SK-N-SH treated with all-trans-retinoic acid at 6 μM for 48 hours (cell line): Measurements from ENCODE around the gene SRMS.

Experiments used
- PPARA ChIP-seq: fragments of 250-450 bp; sonication (Bioruptor Pico); IDR thresholded peaks from 2 replicates; pipeline ENCODE4 v1.5.0; 2020; ENCODE audit warnings: mild to moderate bottlenecking, borderline replicate concordance
- SNAI2 ChIP-seq: fragments of 250-450 bp; sonication (Bioruptor Pico); IDR thresholded peaks from 2 replicates; pipeline ENCODE4 v1.5.0; 2020; ENCODE audit warnings: mild to moderate bottlenecking, moderate library complexity
- TCF4 ChIP-seq: fragments of 250-450 bp; sonication (Bioruptor Pico); IDR thresholded peaks from 2 replicates; pipeline ENCODE4 v1.8.0; 2021; ENCODE audit warnings: mild to moderate bottlenecking, moderate library complexity, borderline replicate concordance
- TOX ChIP-seq: fragments of 250-450 bp; sonication (Bioruptor Pico); IDR thresholded peaks from 2 replicates; pipeline ENCODE4 v1.8.0; 2021; ENCODE audit warnings: mild to moderate bottlenecking, moderate library complexity, borderline replicate concordance
- ZC3H10 ChIP-seq: fragments of 250-450 bp; sonication (Bioruptor Pico); IDR thresholded peaks from 2 replicates; pipeline ENCODE4 v1.5.1; 2021; ENCODE audit warnings: mild to moderate bottlenecking, moderate library complexity
- ZFP3 ChIP-seq: fragments of 250-450 bp; sonication (Bioruptor Pico); IDR thresholded peaks from 2 replicates; pipeline ENCODE4 v1.5.0; 2020; ENCODE audit warnings: mild to moderate bottlenecking, moderate library complexity
- ZNF70 ChIP-seq: fragments of 450-650 bp; formaldehyde crosslinking; IDR thresholded peaks from 2 replicates; pipeline ENCODE4 v1.5.0; 2020; ENCODE audit warnings: mild to moderate bottlenecking, moderate library complexity
- TF ChIP-seq, protein P1 (sequence below): fragments of 250-450 bp; sonication (Bioruptor Pico); IDR thresholded peaks from 2 replicates; pipeline ENCODE4 v1.5.0; 2020; ENCODE audit warnings: mild to moderate bottlenecking, moderate library complexity
- TF ChIP-seq, protein P2 (sequence below): fragments of 250-450 bp; sonication (Bioruptor Pico); IDR thresholded peaks from 2 replicates; pipeline ENCODE4 v1.8.0; 2021; ENCODE audit warnings: low read depth, mild to moderate bottlenecking, moderate library complexity, borderline replicate concordance
- TF ChIP-seq, protein P3 (sequence below): fragments of 250-450 bp; sonication (Bioruptor Pico); IDR thresholded peaks from 2 replicates; pipeline ENCODE4 v1.8.0; 2020; ENCODE audit warnings: mild to moderate bottlenecking, moderate library complexity, borderline replicate concordance
- TF ChIP-seq, protein P4 (sequence below): fragments of 250-450 bp; sonication (Bioruptor Pico); IDR thresholded peaks from 2 replicates; pipeline ENCODE4 v1.5.1; 2021; ENCODE audit warnings: mild to moderate bottlenecking, moderate library complexity

DNA sequence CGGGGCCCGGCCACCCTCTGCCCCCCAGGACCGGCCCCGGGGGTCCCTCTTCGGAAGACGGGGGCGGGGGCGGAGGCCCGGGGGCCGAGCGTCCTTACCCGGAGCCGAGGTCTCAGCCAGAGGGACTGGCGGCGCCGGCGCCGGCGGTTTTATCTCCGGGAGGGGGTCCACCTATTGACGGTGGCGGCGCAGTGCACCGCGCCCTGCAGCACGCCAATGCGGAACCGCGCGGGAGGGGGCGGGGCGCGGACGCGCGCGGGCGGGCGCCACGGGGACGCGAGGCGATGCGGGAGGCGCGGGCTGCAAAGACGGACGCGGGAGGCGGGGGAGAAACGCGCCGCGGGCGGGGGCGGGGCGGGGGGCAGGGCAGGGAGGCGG lies 48.6 kb downstream of the SRMS start, which contains the start of gene EEF1A2:
- TF ChIP-seq SNAI2 (no peak), ZFP3 (CRISPR knock-in tag) (no peak), PPARA (CRISPR knock-in tag) (no peak), TCF4 (CRISPR knock-in tag) (no peak), TOX (no peak), ZNF70 (no peak), ZC3H10 (CRISPR knock-in tag) (no peak)
- TF ChIP-seq, protein P1, sequence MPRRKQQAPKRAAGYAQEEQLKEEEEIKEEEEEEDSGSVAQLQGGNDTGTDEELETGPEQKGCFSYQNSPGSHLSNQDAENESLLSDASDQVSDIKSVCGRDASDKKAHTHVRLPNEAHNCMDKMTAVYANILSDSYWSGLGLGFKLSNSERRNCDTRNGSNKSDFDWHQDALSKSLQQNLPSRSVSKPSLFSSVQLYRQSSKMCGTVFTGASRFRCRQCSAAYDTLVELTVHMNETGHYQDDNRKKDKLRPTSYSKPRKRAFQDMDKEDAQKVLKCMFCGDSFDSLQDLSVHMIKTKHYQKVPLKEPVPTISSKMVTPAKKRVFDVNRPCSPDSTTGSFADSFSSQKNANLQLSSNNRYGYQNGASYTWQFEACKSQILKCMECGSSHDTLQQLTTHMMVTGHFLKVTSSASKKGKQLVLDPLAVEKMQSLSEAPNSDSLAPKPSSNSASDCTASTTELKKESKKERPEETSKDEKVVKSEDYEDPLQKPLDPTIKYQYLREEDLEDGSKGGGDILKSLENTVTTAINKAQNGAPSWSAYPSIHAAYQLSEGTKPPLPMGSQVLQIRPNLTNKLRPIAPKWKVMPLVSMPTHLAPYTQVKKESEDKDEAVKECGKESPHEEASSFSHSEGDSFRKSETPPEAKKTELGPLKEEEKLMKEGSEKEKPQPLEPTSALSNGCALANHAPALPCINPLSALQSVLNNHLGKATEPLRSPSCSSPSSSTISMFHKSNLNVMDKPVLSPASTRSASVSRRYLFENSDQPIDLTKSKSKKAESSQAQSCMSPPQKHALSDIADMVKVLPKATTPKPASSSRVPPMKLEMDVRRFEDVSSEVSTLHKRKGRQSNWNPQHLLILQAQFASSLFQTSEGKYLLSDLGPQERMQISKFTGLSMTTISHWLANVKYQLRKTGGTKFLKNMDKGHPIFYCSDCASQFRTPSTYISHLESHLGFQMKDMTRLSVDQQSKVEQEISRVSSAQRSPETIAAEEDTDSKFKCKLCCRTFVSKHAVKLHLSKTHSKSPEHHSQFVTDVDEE (CRISPR knock-in tag), result no peak
- TF ChIP-seq, protein P2, sequence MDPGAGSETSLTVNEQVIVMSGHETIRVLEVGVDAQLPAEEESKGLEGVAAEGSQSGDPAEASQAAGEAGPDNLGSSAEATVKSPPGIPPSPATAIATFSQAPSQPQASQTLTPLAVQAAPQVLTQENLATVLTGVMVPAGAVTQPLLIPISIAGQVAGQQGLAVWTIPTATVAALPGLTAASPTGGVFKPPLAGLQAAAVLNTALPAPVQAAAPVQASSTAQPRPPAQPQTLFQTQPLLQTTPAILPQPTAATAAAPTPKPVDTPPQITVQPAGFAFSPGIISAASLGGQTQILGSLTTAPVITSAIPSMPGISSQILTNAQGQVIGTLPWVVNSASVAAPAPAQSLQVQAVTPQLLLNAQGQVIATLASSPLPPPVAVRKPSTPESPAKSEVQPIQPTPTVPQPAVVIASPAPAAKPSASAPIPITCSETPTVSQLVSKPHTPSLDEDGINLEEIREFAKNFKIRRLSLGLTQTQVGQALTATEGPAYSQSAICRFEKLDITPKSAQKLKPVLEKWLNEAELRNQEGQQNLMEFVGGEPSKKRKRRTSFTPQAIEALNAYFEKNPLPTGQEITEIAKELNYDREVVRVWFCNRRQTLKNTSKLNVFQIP (CRISPR knock-in tag), result no peak
- TF ChIP-seq, protein P3, sequence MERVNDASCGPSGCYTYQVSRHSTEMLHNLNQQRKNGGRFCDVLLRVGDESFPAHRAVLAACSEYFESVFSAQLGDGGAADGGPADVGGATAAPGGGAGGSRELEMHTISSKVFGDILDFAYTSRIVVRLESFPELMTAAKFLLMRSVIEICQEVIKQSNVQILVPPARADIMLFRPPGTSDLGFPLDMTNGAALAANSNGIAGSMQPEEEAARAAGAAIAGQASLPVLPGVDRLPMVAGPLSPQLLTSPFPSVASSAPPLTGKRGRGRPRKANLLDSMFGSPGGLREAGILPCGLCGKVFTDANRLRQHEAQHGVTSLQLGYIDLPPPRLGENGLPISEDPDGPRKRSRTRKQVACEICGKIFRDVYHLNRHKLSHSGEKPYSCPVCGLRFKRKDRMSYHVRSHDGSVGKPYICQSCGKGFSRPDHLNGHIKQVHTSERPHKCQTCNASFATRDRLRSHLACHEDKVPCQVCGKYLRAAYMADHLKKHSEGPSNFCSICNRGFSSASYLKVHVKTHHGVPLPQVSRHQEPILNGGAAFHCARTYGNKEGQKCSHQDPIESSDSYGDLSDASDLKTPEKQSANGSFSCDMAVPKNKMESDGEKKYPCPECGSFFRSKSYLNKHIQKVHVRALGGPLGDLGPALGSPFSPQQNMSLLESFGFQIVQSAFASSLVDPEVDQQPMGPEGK (CRISPR knock-in tag), result no peak
- TF ChIP-seq, protein P4, sequence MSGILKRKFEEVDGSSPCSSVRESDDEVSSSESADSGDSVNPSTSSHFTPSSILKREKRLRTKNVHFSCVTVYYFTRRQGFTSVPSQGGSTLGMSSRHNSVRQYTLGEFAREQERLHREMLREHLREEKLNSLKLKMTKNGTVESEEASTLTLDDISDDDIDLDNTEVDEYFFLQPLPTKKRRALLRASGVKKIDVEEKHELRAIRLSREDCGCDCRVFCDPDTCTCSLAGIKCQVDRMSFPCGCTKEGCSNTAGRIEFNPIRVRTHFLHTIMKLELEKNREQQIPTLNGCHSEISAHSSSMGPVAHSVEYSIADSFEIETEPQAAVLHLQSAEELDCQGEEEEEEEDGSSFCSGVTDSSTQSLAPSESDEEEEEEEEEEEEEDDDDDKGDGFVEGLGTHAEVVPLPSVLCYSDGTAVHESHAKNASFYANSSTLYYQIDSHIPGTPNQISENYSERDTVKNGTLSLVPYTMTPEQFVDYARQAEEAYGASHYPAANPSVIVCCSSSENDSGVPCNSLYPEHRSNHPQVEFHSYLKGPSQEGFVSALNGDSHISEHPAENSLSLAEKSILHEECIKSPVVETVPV (CRISPR knock-in tag), result no peak
